WTC11 (cell line): Measurements from ENCODE around the gene BORCS6. TPM values are rescaled to one million over a fixed set of nuclear protein-coding genes. Genes with fewer than 3 reads are reported as not detected.

Experiments
- CREB1 ChIP-seq: sonication (generic); formaldehyde crosslinking; IDR thresholded peaks from 2 replicates; pipeline ENCODE4 v1.8.0; 2023; ENCODE audit warnings: mild to moderate bottlenecking, missing genetic modification reagents
- E2F1 ChIP-seq: sonication (generic); formaldehyde crosslinking; IDR thresholded peaks from 2 replicates; pipeline ENCODE4 v1.8.0; 2022; ENCODE audit warnings: mild to moderate bottlenecking, missing genetic modification reagents
- E2F4 ChIP-seq: sonication (generic); formaldehyde crosslinking; IDR thresholded peaks from 2 replicates; pipeline ENCODE4 v1.8.1; 2022; ENCODE audit warnings: low read depth, mild to moderate bottlenecking, moderate library complexity, missing genetic modification reagents, borderline replicate concordance
- FOXJ3 ChIP-seq: sonication (generic); formaldehyde crosslinking; IDR thresholded peaks from 2 replicates; pipeline ENCODE4 v1.9.0; 2021; ENCODE audit warnings: missing genetic modification reagents, mild to moderate bottlenecking, borderline replicate concordance
- FOXP1 ChIP-seq: sonication (generic); formaldehyde crosslinking; IDR thresholded peaks from 2 replicates; pipeline ENCODE4 v1.8.0; 2022; ENCODE audit warnings: missing genetic modification reagents, mild to moderate bottlenecking, moderate library complexity, borderline replicate concordance
- FOXP4 ChIP-seq: sonication (generic); formaldehyde crosslinking; IDR thresholded peaks from 2 replicates; pipeline ENCODE4 v1.8.0; 2022; ENCODE audit warnings: mild to moderate bottlenecking, missing genetic modification reagents
- HMGA2 ChIP-seq: fragments of 250-450 bp; sonication (Bioruptor Pico); IDR thresholded peaks from 2 replicates; pipeline ENCODE4 v1.4.0; 2021; ENCODE audit warnings: mild to moderate bottlenecking, moderate library complexity
- MAX ChIP-seq: sonication (generic); formaldehyde crosslinking; IDR thresholded peaks from 2 replicates; pipeline ENCODE4 v1.8.0; 2022; ENCODE audit warnings: mild to moderate bottlenecking, missing genetic modification reagents
- MLX ChIP-seq: sonication (generic); formaldehyde crosslinking; IDR thresholded peaks from 2 replicates; pipeline ENCODE4 v1.8.1; 2023; ENCODE audit warnings: mild to moderate bottlenecking, missing genetic modification reagents, moderate library complexity
- NFYB ChIP-seq: sonication (generic); formaldehyde crosslinking; conservative IDR thresholded peaks from 2 replicates; pipeline ENCODE4 v1.8.0; 2022; ENCODE audit warnings: low read depth, missing genetic modification reagents
- OVOL2 ChIP-seq: fragments of 250-450 bp; sonication (Bioruptor Pico); IDR thresholded peaks from 2 replicates; pipeline ENCODE4 v1.9.0; 2021; ENCODE audit warnings: mild to moderate bottlenecking, borderline replicate concordance
- SP1 ChIP-seq: sonication (generic); formaldehyde crosslinking; conservative IDR thresholded peaks from 2 replicates; pipeline ENCODE4 v1.8.1; 2022; ENCODE audit warnings: missing genetic modification reagents
- TEAD4 ChIP-seq: sonication (generic); formaldehyde crosslinking; IDR thresholded peaks from 2 replicates; pipeline ENCODE4 v1.8.0; 2022; ENCODE audit warnings: mild to moderate bottlenecking, missing genetic modification reagents
- USF1 ChIP-seq: sonication (generic); formaldehyde crosslinking; IDR thresholded peaks from 2 replicates; pipeline ENCODE4 v1.8.0; 2022; ENCODE audit warnings: mild to moderate bottlenecking, missing genetic modification reagents
- ZNF281 ChIP-seq: sonication (generic); formaldehyde crosslinking; IDR thresholded peaks from 2 replicates; pipeline ENCODE4 v1.8.0; 2023; ENCODE audit warnings: mild to moderate bottlenecking, missing genetic modification reagents
- ZNF423 ChIP-seq: fragments of 250-450 bp; sonication (Bioruptor Pico); IDR thresholded peaks from 2 replicates; pipeline ENCODE4 v2.1.2; 2022; ENCODE audit warnings: mild to moderate bottlenecking, moderate library complexity
- ZNF512 ChIP-seq: sonication (generic); formaldehyde crosslinking; IDR thresholded peaks from 2 replicates; pipeline ENCODE4 v1.8.1; 2022; ENCODE audit warnings: missing genetic modification reagents, borderline replicate concordance
- total RNA-seq: library from RNA; stranded (reverse); gene quantifications from 3 replicates; pipeline ENCODE4 v1.2.3, GENCODE V29; 2021

Gene BORCS6
- total RNA-seq, 1 experiment from 2014 or later, result 5.6 TPM

- TF ChIP-seq ZNF281 (CRISPR knock-in tag), result no peak
- TF ChIP-seq FOXJ3 (CRISPR knock-in tag), result no peak
- TF ChIP-seq CREB1, result no peak
- no peak for TF ChIP-seq E2F4
- TF ChIP-seq TEAD4 (CRISPR knock-in tag), result 0 out of 2 replicates have a peak, but pooled peaks have one; percentile 47
- TF ChIP-seq MLX (CRISPR knock-in tag), result no peak
- no peak for TF ChIP-seq E2F1 (CRISPR knock-in tag)
- TF ChIP-seq USF1, result no peak
- no peak for TF ChIP-seq FOXP4 (CRISPR knock-in tag)
- TF ChIP-seq NFYB, result no peak
- TF ChIP-seq ZNF423, result no peak
- TF ChIP-seq OVOL2 (CRISPR knock-in tag), result no peak
- no peak for TF ChIP-seq MAX (CRISPR knock-in tag)
- peak; percentile 94 for TF ChIP-seq SP1 (CRISPR knock-in tag)
- 0 out of 2 replicates have a peak, but pooled peaks have one; percentile 50 for TF ChIP-seq FOXP1 (CRISPR knock-in tag)
- TF ChIP-seq HMGA2 (CRISPR knock-in tag), result no peak
- no peak for TF ChIP-seq ZNF512 (CRISPR knock-in tag)
These were observed 35.9 kb downstream of the BORCS6 start (continued) for GRCh38 chr17:8153957-8154607.
